Lung (tissue), 12 donors: ENCODE results near the gene KCTD10. TPM values are rescaled to one million over a fixed set of nuclear protein-coding genes. Genes with fewer than 3 reads are reported as not detected.
A peak's percentile ranks its signal among the peaks of the same experiment; 100 is the strongest.

Experiments
- ATAC-seq: fragments of 200-7000 bp; cut with Tn5 transposase; one replicate; pipeline ENCODE4 v1.9.1; 2020; ENCODE audit warnings: moderate number of reproducible peaks; ENCODE audit not compliant: insufficient read depth, low FRiP score
- DNase-seq, 3 donors: peaks; one replicate each; pipeline ENCODE4 v3.0.0-alpha.2; 2013 to 2017
- H3K27ac ChIP-seq, 2 donors: one replicate each; pipeline ENCODE4 v1.5.1; 2013; ENCODE audit warnings: mild to moderate bottlenecking in 2 of 2, moderate library complexity in 2 of 2, control low read depth in 1 of 2, inconsistent platforms in 1 of 2, low read depth in 1 of 2, low read length in 1 of 2
- H3K27me3 ChIP-seq, 3 donors: one replicate each; pipeline ENCODE4 v1.5.1; 2013; ENCODE audit warnings: low read length in 2 of 3; ENCODE audit not compliant: control insufficient read depth in 3 of 3, insufficient read depth in 3 of 3
- H3K36me3 ChIP-seq, 4 donors: one replicate each; pipeline ENCODE4 v1.5.1; 2013; ENCODE audit warnings: low read length in 4 of 4, mild to moderate bottlenecking in 1 of 4, moderate library complexity in 1 of 4; ENCODE audit not compliant: control insufficient read depth in 4 of 4, insufficient read depth in 4 of 4
- H3K4me1 ChIP-seq, 5 donors: one replicate each; pipeline ENCODE4 v1.5.1; 2013; ENCODE audit warnings: low read length in 5 of 5, mild to moderate bottlenecking in 2 of 5, moderate library complexity in 1 of 5; ENCODE audit not compliant: control insufficient read depth in 5 of 5, insufficient read depth in 5 of 5
- H3K4me3 ChIP-seq: one replicate; pipeline ENCODE4 v1.5.1; 2013; ENCODE audit warnings: mild to moderate bottlenecking, control low read depth, moderate library complexity
- H3K9ac ChIP-seq, 2 donors: one replicate each; pipeline ENCODE4 v1.5.1; 2013; ENCODE audit warnings: low read length in 2 of 2, control low read depth in 1 of 2; ENCODE audit not compliant: insufficient read depth in 1 of 2
- H3K9me3 ChIP-seq, 4 donors: one replicate each; pipeline ENCODE4 v1.5.1; 2013; ENCODE audit warnings: low read length in 3 of 4, mild to moderate bottlenecking in 1 of 4, moderate library complexity in 1 of 4; ENCODE audit not compliant: control insufficient read depth in 4 of 4, insufficient read depth in 3 of 4
- CTCF ChIP-seq: IDR thresholded peaks from 2 replicates; pipeline ENCODE4 v1.5.1; 2012; ENCODE audit warnings: mild to moderate bottlenecking; ENCODE audit errors: control extremely low read depth, extremely low read depth
- WGBS, 2 donors: extraction: QIAGEN DNeasy Blood & Tissue Kit; methylation state at CpG; one replicate each; pipeline ENCODE4 v1.1.7; 2013; 5-methylcytosine and 5-hydroxymethylcytosine counted together
- polyA plus RNA-seq, 2 donors: library from polyadenylated mRNA; stranded (reverse); fragments of 200-250 nt; gene quantifications; one replicate each; pipeline ENCODE4 v1.2.1, GENCODE V29; 2013
- total RNA-seq, 2 donors: library from RNA; depleted of rRNA in 1 of 2; stranded (reverse); fragments of >200 nt in 1 of 2; gene quantifications; one replicate each; pipeline ENCODE4 v1.2.1, GENCODE V29; 2014 to 2021
- donor health status: control.
- donor health status: control.
- donor health status: Bipolar disorder and iron deficiency.
- donor health status: healthy.
- donor health status: DM: yes; HTN: yes; CAD: no.

Gene KCTD10
- total and polyA plus RNA-seq, 4 donors = 21.7 to 72.6 (median 53.7) TPM

GRCh38 chr12:109480356-109480755, 3.3 kb upstream of the KCTD10 start:
- Histone ChIP-seq H3K27ac (no peak overlapping the region), H3K9ac (no peak overlapping the region), H3K4me1 (peaks cover 8 to 22% (median 13%) of the 10 kb centered on the region in 5 donors), H3K27me3 (no peaks in the 10 kb centered on the region), H3K9me3 (no peaks in the 10 kb centered on the region), H3K36me3 (peaks cover 2 to 23% (median 10%) of the 10 kb centered on the region in 4 donors), H3K4me3 (no peak overlapping the region)
- ATAC-seq (no peak), DNase-seq (no peak)
- no peak for TF ChIP-seq CTCF
- WGBS, 2 donors = 97% methylated on average over 4 of the region's 4 CpGs

- WGBS, 2 donors = 67 to 70% methylated on average over 1 of the region's 1 CpG
- no peak overlapping the region for H3K9ac ChIP-seq
- H3K4me3 ChIP-seq = no peak overlapping the region
- no peak overlapping the region for H3K27ac ChIP-seq
- ATAC-seq (no peak), DNase-seq (no peak)
- peaks cover 2 to 17% (median 5%) of the 10 kb centered on the region in 4 donors for H3K36me3 ChIP-seq
- peaks cover 8 to 22% (median 13%) of the 10 kb centered on the region in 5 donors for H3K4me1 ChIP-seq
- no peak for TF ChIP-seq CTCF
- no peaks in the 10 kb centered on the region for H3K9me3 ChIP-seq
- no peaks in the 10 kb centered on the region for H3K27me3 ChIP-seq
Observed at GRCh38 chr12:109479761-109480160, 2.7 kb upstream of the KCTD10 start.

- no peaks in the 10 kb centered on the region for H3K9me3 ChIP-seq
- H3K36me3 ChIP-seq = peaks cover 0 to 3% (median under 1%) of the 10 kb centered on the region in 4 donors
- H3K4me1 ChIP-seq = peaks cover 8 to 28% (median 13%) of the 10 kb centered on the region in 5 donors
- DNase-seq (no peak), ATAC-seq (no peak)
- peak overlapping the region; percentile 86 for H3K4me3 ChIP-seq
- no peak for TF ChIP-seq CTCF
- H3K27ac ChIP-seq = peak overlapping the region; percentile 97
- 3 to 4% methylated on average over 9 of the region's 9 CpGs for WGBS, 2 donors
- no peaks in the 10 kb centered on the region for H3K27me3 ChIP-seq
- peak overlapping the region; percentile 63 to 98 for H3K9ac ChIP-seq
Observed at GRCh38 chr12:109477963-109478315, 839 bp upstream of the KCTD10 start.

GRCh38 chr12:109476807-109477184, 304 bp downstream of the KCTD10 start:
- peak overlapping the region; percentile 97 for H3K27ac ChIP-seq
- H3K4me3 ChIP-seq = peak overlapping the region; percentile 86
- peaks cover 0 to 3% (median 1%) of the 10 kb centered on the region in 4 donors for H3K36me3 ChIP-seq
- H3K4me1 ChIP-seq = peaks cover 8 to 28% (median 13%) of the 10 kb centered on the region in 5 donors
- ATAC-seq (no peak), DNase-seq (no peak)
- H3K9me3 ChIP-seq = no peaks in the 10 kb centered on the region
- H3K9ac ChIP-seq = peak overlapping the region; percentile 63 to 92
- no peak for TF ChIP-seq CTCF
- WGBS, 2 donors = 1 to 2% methylated on average over 11 of the region's 11 CpGs
- H3K27me3 ChIP-seq = no peaks in the 10 kb centered on the region
